Neural cell (in vitro differentiated cells): ENCODE data around the gene PRKAB1. TPM values are rescaled to one million over a fixed set of nuclear protein-coding genes. Genes with fewer than 3 reads are reported as not detected.

Experiments used
- H2AFZ ChIP-seq: fragments of 200-600, 300-800 bp; sonication (generic), shearing (Covaris generic); 2 replicates; pipeline ENCODE4 v1.6.0; 2014; ENCODE audit warnings: low read depth, mild to moderate bottlenecking, antibody characterized with exemption, low read length, moderate library complexity
- H3F3A ChIP-seq: fragments of 200-600 bp; shearing (Covaris generic); 2 replicates; pipeline ENCODE4 v1.6.1; 2016; ENCODE audit warnings: mild to moderate bottlenecking, moderate library complexity, mixed read lengths, antibody characterized with exemption, low read length; ENCODE audit not compliant: insufficient read depth, poor library complexity, severe bottlenecking
- H3K27ac ChIP-seq: fragments of 200-600, 300-800 bp; sonication (generic), shearing (Covaris generic); 2 replicates; pipeline ENCODE4 v1.5.1; 2014; ENCODE audit warnings: mild to moderate bottlenecking, low read length, moderate library complexity
- H3K27me3 ChIP-seq: fragments of 300-800, 200-600 bp; sonication (generic), shearing (Covaris generic); 2 replicates; pipeline ENCODE4 v1.6.0; 2014; ENCODE audit warnings: mild to moderate bottlenecking, low read depth, low read length, moderate library complexity; ENCODE audit not compliant: insufficient read depth
- H3K36me3 ChIP-seq: fragments of 300-800, 200-600 bp; sonication (generic), shearing (Covaris generic); 2 replicates; pipeline ENCODE4 v1.5.1; 2014; ENCODE audit warnings: mild to moderate bottlenecking, antibody characterized with exemption, low read length, moderate library complexity; ENCODE audit not compliant: insufficient read depth
- H3K4me2 ChIP-seq: fragments of 300-800, 200-600 bp; sonication (generic), shearing (Covaris generic); 2 replicates; pipeline ENCODE4 v1.6.0; 2014; ENCODE audit warnings: mild to moderate bottlenecking, low read length
- H3K4me3 ChIP-seq: fragments of 300-800, 200-600 bp; sonication (generic), shearing (Covaris generic); 2 replicates; pipeline ENCODE4 v1.5.1; 2014; ENCODE audit warnings: mild to moderate bottlenecking, low read length, moderate library complexity
- H3K79me2 ChIP-seq: fragments of 200-600 bp; shearing (Covaris generic); replicated peaks from 2 replicates; pipeline ENCODE4 v1.6.0; 2014; ENCODE audit warnings: mild to moderate bottlenecking, low read length, moderate library complexity; ENCODE audit not compliant: insufficient read depth
- H3K9ac ChIP-seq: fragments of 300-800, 200-600 bp; sonication (generic), shearing (Covaris generic); 2 replicates; pipeline ENCODE4 v1.6.1; 2016; ENCODE audit warnings: mild to moderate bottlenecking, low read length, mixed read lengths
- H3K9me2 ChIP-seq: fragments of 200-600 bp; shearing (Covaris generic); 2 replicates; pipeline ENCODE4 v1.6.1; 2016; ENCODE audit warnings: mild to moderate bottlenecking, low read length, mixed read lengths; ENCODE audit not compliant: insufficient read depth
- H3K9me3 ChIP-seq: fragments of 200-600, 300-800 bp; sonication (generic), shearing (Covaris generic); 2 replicates; pipeline ENCODE4 v1.6.1; 2016; ENCODE audit warnings: mild to moderate bottlenecking, mixed run types, low read length, moderate library complexity, mixed read lengths
- H4K20me1 ChIP-seq: fragments of 200-600 bp; shearing (Covaris generic); 2 replicates; pipeline ENCODE4 v1.6.1; 2016; ENCODE audit warnings: mild to moderate bottlenecking, mixed run types; ENCODE audit not compliant: insufficient read depth
- EZH2 ChIP-seq: fragments of 200-600, 300-800 bp; shearing (Covaris generic), sonication (generic); IDR thresholded peaks from 2 replicates; pipeline ENCODE4 v1.6.1; 2014; ENCODE audit warnings: antibody characterized with exemption, low read length, borderline replicate concordance, mild to moderate bottlenecking; ENCODE audit not compliant: insufficient read depth, poor library complexity, severe bottlenecking
- POLR2AphosphoS5 ChIP-seq: IDR thresholded peaks from 2 replicates; pipeline ENCODE4 v1.6.1; 2012
- RAD21 ChIP-seq: fragments of 450-650 bp; conservative IDR thresholded peaks from 2 replicates; pipeline ENCODE4 v1.6.1; 2014; ENCODE audit warnings: antibody characterized with exemption, mild to moderate bottlenecking, moderate library complexity
- TAF1 ChIP-seq: IDR thresholded peaks from 2 replicates; pipeline ENCODE4 v1.6.1; 2012; ENCODE audit warnings: low read depth
- polyA plus RNA-seq: library from polyadenylated mRNA; depleted of rRNA; stranded (reverse); fragments of >200 nt; gene quantifications from 2 replicates; pipeline ENCODE4 v1.2.3, GENCODE V29; 2014
- TF ChIP-seq, protein P1 (sequence below): IDR thresholded peaks from 2 replicates; pipeline ENCODE4 v1.6.1; 2012; ENCODE audit warnings: borderline replicate concordance
- TF ChIP-seq, protein P2 (sequence below): fragments of 450-650 bp; IDR thresholded peaks from 2 replicates; pipeline ENCODE4 v1.5.1; 2014; ENCODE audit warnings: antibody characterized with exemption, mild to moderate bottlenecking, moderate library complexity; ENCODE audit not compliant: poor library complexity, severe bottlenecking

Gene PRKAB1
- polyA plus RNA-seq, 1 donor from 2014 or later: 38.0 TPM

DNA sequence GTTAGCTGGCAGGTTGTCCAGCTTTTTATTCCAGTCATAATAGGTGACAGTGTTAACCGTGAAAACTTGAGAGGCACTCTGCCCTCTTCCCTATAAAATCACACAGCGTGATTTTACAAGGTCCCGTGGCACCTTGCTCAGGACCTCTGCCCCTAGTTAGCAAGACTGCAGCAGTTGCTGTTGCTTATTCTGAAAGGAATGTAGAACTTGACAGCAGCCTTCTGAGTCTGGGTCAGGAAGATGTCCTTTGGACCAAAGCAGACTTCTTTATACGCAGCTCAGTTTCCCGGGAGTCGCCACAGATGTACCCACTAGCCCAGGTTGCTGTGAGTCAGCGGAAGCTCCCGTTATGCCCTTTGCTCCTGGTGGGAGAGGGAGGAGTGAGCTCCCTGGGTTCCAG, 13.2 kb downstream of the PRKAB1 start:
- Histone ChIP-seq H3K27ac (no peak overlapping the region), H3K9ac (no peak overlapping the region), H3K9me2 (no peaks in the 10 kb centered on the region), H3K79me2 (no peaks in the 10 kb centered on the region), H3K27me3 (no peaks in the 10 kb centered on the region), H2AFZ (no peak overlapping the region), H3K36me3 (peaks cover 13% of the 10 kb centered on the region), H3K9me3 (no peaks in the 10 kb centered on the region), H3K4me3 (no peak overlapping the region), H3F3A (no peaks in the 10 kb centered on the region), H3K4me2 (no peak overlapping the region), H4K20me1 (no peaks in the 10 kb centered on the region)
- TF ChIP-seq, protein P1, sequence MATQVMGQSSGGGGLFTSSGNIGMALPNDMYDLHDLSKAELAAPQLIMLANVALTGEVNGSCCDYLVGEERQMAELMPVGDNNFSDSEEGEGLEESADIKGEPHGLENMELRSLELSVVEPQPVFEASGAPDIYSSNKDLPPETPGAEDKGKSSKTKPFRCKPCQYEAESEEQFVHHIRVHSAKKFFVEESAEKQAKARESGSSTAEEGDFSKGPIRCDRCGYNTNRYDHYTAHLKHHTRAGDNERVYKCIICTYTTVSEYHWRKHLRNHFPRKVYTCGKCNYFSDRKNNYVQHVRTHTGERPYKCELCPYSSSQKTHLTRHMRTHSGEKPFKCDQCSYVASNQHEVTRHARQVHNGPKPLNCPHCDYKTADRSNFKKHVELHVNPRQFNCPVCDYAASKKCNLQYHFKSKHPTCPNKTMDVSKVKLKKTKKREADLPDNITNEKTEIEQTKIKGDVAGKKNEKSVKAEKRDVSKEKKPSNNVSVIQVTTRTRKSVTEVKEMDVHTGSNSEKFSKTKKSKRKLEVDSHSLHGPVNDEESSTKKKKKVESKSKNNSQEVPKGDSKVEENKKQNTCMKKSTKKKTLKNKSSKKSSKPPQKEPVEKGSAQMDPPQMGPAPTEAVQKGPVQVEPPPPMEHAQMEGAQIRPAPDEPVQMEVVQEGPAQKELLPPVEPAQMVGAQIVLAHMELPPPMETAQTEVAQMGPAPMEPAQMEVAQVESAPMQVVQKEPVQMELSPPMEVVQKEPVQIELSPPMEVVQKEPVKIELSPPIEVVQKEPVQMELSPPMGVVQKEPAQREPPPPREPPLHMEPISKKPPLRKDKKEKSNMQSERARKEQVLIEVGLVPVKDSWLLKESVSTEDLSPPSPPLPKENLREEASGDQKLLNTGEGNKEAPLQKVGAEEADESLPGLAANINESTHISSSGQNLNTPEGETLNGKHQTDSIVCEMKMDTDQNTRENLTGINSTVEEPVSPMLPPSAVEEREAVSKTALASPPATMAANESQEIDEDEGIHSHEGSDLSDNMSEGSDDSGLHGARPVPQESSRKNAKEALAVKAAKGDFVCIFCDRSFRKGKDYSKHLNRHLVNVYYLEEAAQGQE: no peak

DNA sequence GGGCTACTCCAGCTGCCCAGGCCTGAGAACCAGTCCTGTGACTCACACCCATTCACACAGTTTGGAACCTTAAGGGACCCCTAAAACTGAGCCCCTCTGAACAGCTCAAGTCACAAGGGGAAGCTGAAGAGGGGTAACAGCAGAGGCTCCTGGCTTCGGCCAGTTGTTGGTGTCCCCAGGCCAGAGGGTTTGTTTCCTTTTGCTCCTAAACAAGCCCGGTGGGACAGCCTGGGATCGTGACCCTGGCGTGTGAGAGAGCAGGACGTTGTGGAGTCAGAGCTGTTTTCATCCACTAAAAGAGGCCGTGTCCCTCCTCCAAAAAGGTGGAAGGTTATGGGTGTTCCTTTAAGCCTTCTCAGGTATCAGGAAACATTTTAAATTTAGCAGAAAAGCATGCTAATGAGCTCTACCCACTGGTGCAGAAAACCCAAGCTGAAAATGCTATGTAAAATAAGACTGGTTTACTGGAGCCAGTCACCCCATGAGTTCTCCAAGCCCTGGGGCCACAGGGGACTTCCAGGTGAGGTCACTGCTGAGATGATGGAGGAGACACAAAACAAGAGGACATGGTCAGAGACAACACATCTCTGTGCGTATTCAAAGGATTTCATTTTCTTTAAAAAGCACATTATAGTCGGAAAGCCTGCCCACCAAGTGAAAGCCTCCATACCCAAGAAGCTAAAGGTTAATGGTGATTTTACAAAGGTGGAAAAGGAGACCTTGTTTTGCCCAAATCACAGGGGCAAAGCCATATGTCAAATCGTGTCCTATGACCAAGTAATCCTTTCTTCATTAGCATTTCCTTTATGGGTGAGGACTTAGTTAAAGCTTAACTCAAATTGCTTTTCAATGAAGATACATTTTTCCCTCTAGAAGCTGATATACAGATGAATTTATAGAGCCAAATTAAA, 14.1 kb downstream of the PRKAB1 start:
- Histone ChIP-seq H3F3A (no peaks in the 10 kb centered on the region), H3K4me3 (no peak overlapping the region), H3K27me3 (no peaks in the 10 kb centered on the region), H3K9me2 (no peaks in the 10 kb centered on the region), H3K4me2 (no peak overlapping the region), H3K9me3 (no peaks in the 10 kb centered on the region), H4K20me1 (no peaks in the 10 kb centered on the region), H3K79me2 (no peaks in the 10 kb centered on the region), H2AFZ (no peak overlapping the region), H3K9ac (no peak overlapping the region), H3K27ac (no peak overlapping the region), H3K36me3 (peaks cover 13% of the 10 kb centered on the region)
- TF ChIP-seq RAD21 (no peak), POLR2AphosphoS5 (no peak), TAF1 (no peak), EZH2 (no peak)
- TF ChIP-seq, protein P1: no peak
- TF ChIP-seq, protein P2, sequence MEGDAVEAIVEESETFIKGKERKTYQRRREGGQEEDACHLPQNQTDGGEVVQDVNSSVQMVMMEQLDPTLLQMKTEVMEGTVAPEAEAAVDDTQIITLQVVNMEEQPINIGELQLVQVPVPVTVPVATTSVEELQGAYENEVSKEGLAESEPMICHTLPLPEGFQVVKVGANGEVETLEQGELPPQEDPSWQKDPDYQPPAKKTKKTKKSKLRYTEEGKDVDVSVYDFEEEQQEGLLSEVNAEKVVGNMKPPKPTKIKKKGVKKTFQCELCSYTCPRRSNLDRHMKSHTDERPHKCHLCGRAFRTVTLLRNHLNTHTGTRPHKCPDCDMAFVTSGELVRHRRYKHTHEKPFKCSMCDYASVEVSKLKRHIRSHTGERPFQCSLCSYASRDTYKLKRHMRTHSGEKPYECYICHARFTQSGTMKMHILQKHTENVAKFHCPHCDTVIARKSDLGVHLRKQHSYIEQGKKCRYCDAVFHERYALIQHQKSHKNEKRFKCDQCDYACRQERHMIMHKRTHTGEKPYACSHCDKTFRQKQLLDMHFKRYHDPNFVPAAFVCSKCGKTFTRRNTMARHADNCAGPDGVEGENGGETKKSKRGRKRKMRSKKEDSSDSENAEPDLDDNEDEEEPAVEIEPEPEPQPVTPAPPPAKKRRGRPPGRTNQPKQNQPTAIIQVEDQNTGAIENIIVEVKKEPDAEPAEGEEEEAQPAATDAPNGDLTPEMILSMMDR: no peak
